HepG2 (cell line): ENCODE results near the gene CCDC61. TPM values are rescaled to one million over a fixed set of nuclear protein-coding genes. Genes with fewer than 3 reads are reported as not detected.
A peak's percentile ranks its signal among the peaks of the same experiment; 100 is the strongest.

Experiments
- ATAC-seq: fragments of 200-7000 bp; cut with Tn5 transposase; 3 replicates; pipeline ENCODE4 v1.9.1; 2020; ENCODE audit warnings: mild to moderate bottlenecking, moderate library complexity
- BruUV-seq: library from RNA; stranded (reverse); fragments of 400-500 nt; replicated peaks from 2 replicates; lab custom pipeline; 2021; lab: Mats Ljungman, UMichigan
- CTCF ChIA-PET: fragments of 300-600 bp; formaldehyde crosslinking; extraction: SDS; loops from one replicate; lab custom pipeline; 2021; ENCODE audit warnings: low total read pairs, inconsistent platforms, low intra/inter-chr PET ratio; lab: Yijun Ruan, JAX
- POLR2A ChIA-PET: fragments of 350-600 bp; sonication (Branson Sonifier 250); formaldehyde crosslinking; loops from one replicate; lab custom pipeline; 2020; ENCODE audit warnings: antibody characterized with exemption, inconsistent platforms; lab: Yijun Ruan, JAX
- DNase-seq: peaks from one replicate; pipeline ENCODE4 v3.0.0-alpha.2; 2015; ENCODE audit warnings: low spot score
- FAIRE-seq: peaks from 3 replicates; lab custom pipeline; 2011; peaks lifted over from hg19 to GRCh38; lab: Jason Lieb, UNC
- H2AFZ ChIP-seq: one replicate; pipeline ENCODE4 v1.6.1; 2011; ENCODE audit warnings: low read length, inconsistent platforms
- H3K27ac ChIP-seq: fragments of 300-600 bp; 3 replicates; pipeline ENCODE4 v1.8.0; 2011; ENCODE audit warnings: mixed run types, mild to moderate bottlenecking, mixed read lengths, low read length, inconsistent platforms; ENCODE audit not compliant: insufficient read depth; ENCODE audit errors: extremely low read length
- H3K27me3 ChIP-seq, 2 experiments: fragments of 200-600 bp in 1 of 2; 2 replicates in 1 of 2; 3 replicates in 1 of 2; pipeline versions ENCODE4 v1.6.0 to v1.8.0; 2011; ENCODE audit warnings: low read length in 2 of 2, mild to moderate bottlenecking in 2 of 2, moderate library complexity in 2 of 2, inconsistent platforms in 1 of 2; ENCODE audit not compliant: insufficient read depth in 2 of 2, control insufficient read depth in 1 of 2
- H3K36me3 ChIP-seq, 2 experiments: fragments of 200-600 bp in 1 of 2; replicated peaks in 1 of 2; 2 replicates in 1 of 2; 3 replicates in 1 of 2; pipeline versions ENCODE4 v1.5.1 to v1.8.0; 2011; ENCODE audit warnings: low read length in 2 of 2, inconsistent platforms in 1 of 2; ENCODE audit not compliant: insufficient read depth in 2 of 2, control insufficient read depth in 1 of 2
- H3K4me1 ChIP-seq: 2 replicates; pipeline ENCODE4 v1.5.1; 2012; ENCODE audit warnings: low read length, inconsistent platforms; ENCODE audit not compliant: insufficient read depth
- H3K4me2 ChIP-seq: 2 replicates; pipeline ENCODE4 v1.6.0; 2011; ENCODE audit warnings: low read depth, low read length, inconsistent platforms
- H3K4me3 ChIP-seq, 3 experiments: fragments of 200-600 bp in 1 of 3; sonication (generic), shearing (Covaris generic) in 1 of 3; replicated peaks in 1 of 3; 2 replicates each; pipeline ENCODE4 v1.5.1; 2011 to 2016; ENCODE audit warnings: low read length in 3 of 3, inconsistent platforms in 2 of 3, low read depth in 2 of 3, mild to moderate bottlenecking in 2 of 3, control low read depth in 1 of 3, mixed read lengths in 1 of 3; ENCODE audit not compliant: insufficient read depth in 1 of 3
- H3K79me2 ChIP-seq: one replicate; pipeline ENCODE4 v1.6.1; 2011; ENCODE audit warnings: low read length, inconsistent platforms; ENCODE audit not compliant: insufficient read depth
- H3K9ac ChIP-seq: 2 replicates; pipeline ENCODE4 v1.6.0; 2011; ENCODE audit warnings: mild to moderate bottlenecking, low read depth, low read length, inconsistent platforms; ENCODE audit not compliant: insufficient read depth
- H3K9me3 ChIP-seq: 2 replicates; pipeline ENCODE4 v1.5.1; 2012; ENCODE audit warnings: mild to moderate bottlenecking, low read length
- H4K20me1 ChIP-seq: 2 replicates; pipeline ENCODE4 v1.6.0; 2011; ENCODE audit warnings: inconsistent platforms, mild to moderate bottlenecking, low read length, moderate library complexity; ENCODE audit not compliant: insufficient read depth
- MAFK ChIP-seq, 2 experiments: IDR thresholded peaks in 1 of 2; conservative IDR thresholded peaks in 1 of 2; 2 replicates each; pipeline ENCODE4 v1.6.1; 2011; ENCODE audit warnings: improper control_type of control experiment in 2 of 2, low read length in 2 of 2
- MED8 ChIP-seq: sonication (generic); formaldehyde crosslinking; IDR thresholded peaks from 2 replicates; pipeline ENCODE4 v1.8.1; 2023; ENCODE audit warnings: mild to moderate bottlenecking, missing genetic modification reagents; ENCODE audit not compliant: insufficient replicate concordance
- REPIN1 ChIP-seq: sonication (generic); formaldehyde crosslinking; IDR thresholded peaks from 2 replicates; pipeline ENCODE4 v1.8.0; 2022; ENCODE audit warnings: missing genetic modification reagents, low read depth, mild to moderate bottlenecking, borderline replicate concordance
- WGBS: methylation state at CpG from one replicate; pipeline ENCODE4 v1.1.6; 2017; ENCODE audit warnings: low lambda C conversion rate; 5-methylcytosine and 5-hydroxymethylcytosine counted together
- in situ Hi-C: cut with HindIII; loops from 2 replicates; pipeline ENCODE4 v1.10.0; 2017; ENCODE audit warnings: low pct_unique_long_range_greater_than_20kb; ENCODE audit not compliant: extremely low pct_ligation_motif_present
- intact Hi-C: fragments of 100-400 bp; cut with micrococcal nuclease; formaldehyde crosslinking; loops from one replicate; pipeline ENCODE4 v1.10.0; 2022; ENCODE audit not compliant: unreplicated experiment
- polyA plus RNA-seq, 8 experiments: library from polyadenylated mRNA; depleted of rRNA in 3 of 8; stranded (reverse) in 7 of 8; unstranded in 1 of 8; fragments of >200 nt; fragmentation: Illumina TruSeq in 4 of 8; extraction: Trizol in 4 of 8; gene quantifications; 2 replicates each; pipeline versions ENCODE4 v1.2.1 to v1.2.3, GENCODE V29; 2011 to 2016; ENCODE audit warnings: low read depth in 4 of 8, missing spikeins in 1 of 8, mixed read lengths in 1 of 8; ENCODE audit not compliant: insufficient read depth in 1 of 8
- total RNA-seq, 5 experiments: library from RNA; depleted of rRNA; stranded (reverse); fragments of >200 nt; fragmentation: Illumina TruSeq; extraction: Trizol; gene quantifications; 2 replicates each; pipeline ENCODE4 v1.2.3, GENCODE V29; 2016; ENCODE audit warnings: low read depth in 1 of 5

Gene CCDC61
- total and polyA plus RNA-seq, 2 of the 13 experiments (the other 11 are each of a cell fraction or from before 2014, with no cell fraction given), result 4.2 to 4.9 TPM

DNA sequence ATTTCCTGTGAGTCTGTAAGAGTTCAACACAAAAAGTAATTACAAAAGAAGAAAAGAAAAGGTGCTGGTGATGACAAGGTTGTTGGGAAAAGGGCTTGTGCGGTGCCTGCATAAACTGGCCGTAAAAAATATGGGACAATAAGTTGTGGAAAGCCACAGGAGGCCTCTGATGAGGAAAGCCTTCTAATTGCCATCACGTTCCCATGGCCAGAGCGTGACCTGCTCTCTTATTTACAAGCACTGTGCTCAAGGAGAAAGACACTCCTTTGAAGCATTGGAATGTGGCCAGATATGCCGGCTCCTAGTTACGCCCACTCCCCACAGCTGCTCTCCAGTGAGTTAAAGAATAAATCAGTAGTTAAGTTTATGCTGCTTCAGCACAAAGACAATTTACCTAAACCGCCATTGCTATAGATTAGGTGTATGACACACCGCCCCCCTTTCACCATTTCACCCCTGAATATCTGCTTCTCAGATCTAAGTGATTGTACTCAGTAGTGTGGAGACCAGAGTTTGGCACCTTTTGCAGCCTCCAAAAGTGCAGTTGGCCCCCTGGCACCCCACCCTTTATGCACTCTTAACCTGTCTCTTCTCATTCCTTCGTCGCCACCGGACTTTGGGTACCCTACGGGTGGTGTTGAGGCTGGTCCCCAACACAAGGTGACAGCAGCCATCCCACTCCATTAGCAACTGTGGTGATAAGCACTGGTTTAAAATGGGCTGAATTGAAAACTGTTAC lies 35.7 kb downstream of the CCDC61 start:
- intact Hi-C loops, result no loop called here
- BruUV-seq, result no TSS peak
- Histone ChIP-seq H3K4me2 (no peak overlapping the region), H3K4me3 (no peak overlapping the region), H3K9me3 (no peaks in the 10 kb centered on the region), H3K9ac (no peak overlapping the region), H4K20me1 (no peaks in the 10 kb centered on the region), H3K36me3 (no peaks in the 10 kb centered on the region), H2AFZ (no peak overlapping the region), H3K79me2 (no peaks in the 10 kb centered on the region), H3K27me3 (no peaks in the 10 kb centered on the region), H3K27ac (no peak overlapping the region), H3K4me1 (peaks cover 22% of the 10 kb centered on the region)
- CTCF ChIA-PET, result interaction anchor here (2.1 kb wide), 1 partner anchor 47 kb away, joined by 7 read pairs; no protein-coding TSS in a partner anchor
- TF ChIP-seq REPIN1 (CRISPR knock-in tag), result no peak
- TF ChIP-seq MAFK (conservative IDR thresholded peaks at IDR 0.05 in 1 of 2, IDR thresholded peaks at IDR 0.05 in 1 of 2; ENCODE audit: low read length in 2 of 2), result peak in 1 of 2 experiments; percentile 25; a peak in 1 of 4 replicates
- in situ Hi-C loops, result no loop called here
- DNase-seq, result no peak
- FAIRE-seq, result no peak
- ATAC-seq, result no peak
- 71% methylated on average over 12 of the region's 12 CpGs for WGBS
- POLR2A ChIA-PET, result no interaction called here

DNA sequence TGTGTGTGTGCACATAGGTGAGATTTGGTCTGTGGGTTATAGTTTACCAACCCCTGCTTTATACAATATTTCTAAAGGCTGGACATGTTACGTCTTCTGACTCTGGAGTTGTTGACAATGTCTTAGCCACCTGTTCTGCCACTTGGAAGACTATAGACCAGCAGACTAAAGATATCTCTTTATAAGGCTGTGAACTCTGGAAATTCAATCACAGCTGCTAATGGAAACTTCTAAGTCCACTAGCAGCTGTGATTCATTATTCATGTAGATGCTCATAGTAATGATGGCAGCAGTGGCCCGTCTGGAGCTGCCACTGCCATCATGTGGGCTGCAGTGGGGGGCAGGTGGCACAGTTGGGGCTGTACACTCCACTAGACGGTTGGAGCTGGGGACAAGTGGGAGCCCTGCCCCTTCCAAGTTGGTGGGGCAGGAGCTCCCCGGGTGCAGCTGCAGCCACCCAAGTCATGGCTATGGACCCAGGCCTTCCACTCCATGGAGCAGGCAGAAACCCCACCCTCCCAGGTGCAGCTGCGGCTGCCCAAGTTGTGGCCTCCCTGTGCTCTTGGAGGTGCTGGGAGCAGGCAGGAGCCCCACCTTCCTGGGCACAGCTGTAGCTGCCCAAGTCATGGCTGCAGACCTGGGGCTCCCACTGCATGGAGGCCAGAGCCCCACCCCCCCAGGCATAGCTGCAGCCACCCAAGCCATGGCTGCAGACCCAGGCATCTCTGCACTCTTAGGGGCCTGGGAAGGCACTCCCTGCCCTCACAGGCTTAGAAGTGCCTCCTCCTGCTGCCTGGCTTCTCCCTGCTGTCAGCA lies 36.7 kb downstream of the CCDC61 start:
- Histone ChIP-seq H3K4me2 (no peak overlapping the region), H3K9ac (no peak overlapping the region), H4K20me1 (no peaks in the 10 kb centered on the region), H3K36me3 (no peaks in the 10 kb centered on the region), H3K9me3 (no peaks in the 10 kb centered on the region), H3K4me3 (no peak overlapping the region), H3K4me1 (peaks cover 23% of the 10 kb centered on the region), H3K27ac (no peak overlapping the region), H2AFZ (no peak overlapping the region), H3K27me3 (no peaks in the 10 kb centered on the region), H3K79me2 (no peaks in the 10 kb centered on the region)
- FAIRE-seq (no peak), ATAC-seq (no peak), DNase-seq (no peak)
- no peak for TF ChIP-seq MED8 (CRISPR knock-in tag)
- intact Hi-C loops (no loop called here), in situ Hi-C loops (no loop called here)
- ChIA-PET CTCF (interaction anchor here (2.1 kb wide), 1 partner anchor 46 kb away, joined by 7 read pairs; no protein-coding TSS in a partner anchor), POLR2A (no interaction called here)
- WGBS, result 79% methylated on average over 2 of the region's 5 CpGs
- BruUV-seq, result no TSS peak
